K562 (cell line): Measurements from ENCODE around the gene IKZF3. TPM values are rescaled to one million over a fixed set of nuclear protein-coding genes. Genes with fewer than 3 reads are reported as not detected.

Source experiments
- ATAC-seq: fragments of 200-7000 bp; cut with Tn5 transposase; 3 replicates; pipeline ENCODE4 v1.9.1; 2020; ENCODE audit warnings: moderate library complexity
- BruUV-seq: library from RNA; stranded (reverse); fragments of 400-500 nt; replicated peaks from 2 replicates; lab custom pipeline; 2021; lab: Mats Ljungman, UMichigan
- CTCF ChIA-PET: fragments of 300-600 bp; formaldehyde crosslinking; extraction: SDS; loops from one replicate; lab custom pipeline; 2021; ENCODE audit warnings: low intra/inter-chr PET ratio; lab: Yijun Ruan, JAX
- POLR2A ChIA-PET: fragments of 300-600, 350-650 bp; sonication (Branson Sonifier 250); formaldehyde crosslinking; extraction: SDS; loops from one replicate; lab custom pipeline; 2021; ENCODE audit warnings: antibody characterized with exemption, inconsistent platforms; lab: Yijun Ruan, JAX
- DNase-seq, 4 experiments: peaks; one replicate each; pipeline versions ENCODE4 v3.0.0 to v3.0.0-alpha.2; 2011 to 2018; ENCODE audit warnings: low spot score in 3 of 4, mixed read lengths in 3 of 4; ENCODE audit errors: extremely low read depth in 1 of 4
- FAIRE-seq: peaks from 2 replicates; lab custom pipeline; 2011; peaks lifted over from hg19 to GRCh38; lab: Jason Lieb, UNC
- H2AFZ ChIP-seq: 2 replicates; pipeline ENCODE4 v1.6.0; 2011; ENCODE audit warnings: low read depth, low read length, control low read depth, inconsistent platforms
- H3K27ac ChIP-seq: fragments of 200-600 bp; 3 replicates; pipeline ENCODE4 v1.8.0; 2011; ENCODE audit warnings: low read depth, mild to moderate bottlenecking, control low read depth, inconsistent platforms, low read length, moderate library complexity, mixed read lengths; ENCODE audit errors: extremely low read depth
- H3K27me3 ChIP-seq, 2 experiments: fragments of 300-600 bp in 1 of 2; 2 replicates in 1 of 2; 3 replicates in 1 of 2; pipeline versions ENCODE4 v1.6.0 to v1.8.0; 2011; ENCODE audit warnings: inconsistent platforms in 2 of 2, low read length in 2 of 2, mild to moderate bottlenecking in 1 of 2, mixed read lengths in 1 of 2, moderate library complexity in 1 of 2; ENCODE audit not compliant: control insufficient read depth in 2 of 2, insufficient read depth in 2 of 2
- H3K36me3 ChIP-seq: fragments of 300-600 bp; 3 replicates; pipeline ENCODE4 v1.8.0; 2011; ENCODE audit warnings: mild to moderate bottlenecking, low read length, inconsistent platforms; ENCODE audit not compliant: control insufficient read depth, insufficient read depth
- H3K4me1 ChIP-seq, 2 experiments: fragments of 200-600 bp in 1 of 2; replicated peaks in 1 of 2; 2 replicates in 1 of 2; 3 replicates in 1 of 2; pipeline versions ENCODE4 v1.5.1 to v1.8.0; 2011; ENCODE audit warnings: inconsistent platforms in 2 of 2, low read length in 2 of 2, mild to moderate bottlenecking in 1 of 2, mixed read lengths in 1 of 2, moderate library complexity in 1 of 2; ENCODE audit not compliant: control insufficient read depth in 2 of 2, insufficient read depth in 2 of 2
- H3K4me2 ChIP-seq: 2 replicates; pipeline ENCODE4 v1.6.1; 2011; ENCODE audit warnings: low read length, control low read depth, inconsistent platforms, mixed read lengths; ENCODE audit not compliant: insufficient read depth
- H3K4me3 ChIP-seq: fragments of 200-600 bp; sonication (generic), shearing (Covaris generic); 2 replicates; pipeline ENCODE4 v1.5.1; 2016; ENCODE audit warnings: control low read depth, inconsistent platforms
- H3K79me2 ChIP-seq: fragments of 200-600 bp; 3 replicates; pipeline ENCODE4 v1.8.0; 2011; ENCODE audit warnings: low read length, inconsistent platforms; ENCODE audit not compliant: control insufficient read depth, insufficient read depth
- H3K9ac ChIP-seq, 2 experiments: 2 replicates each; pipeline versions ENCODE4 v1.6.0 to v1.6.1; 2011; ENCODE audit warnings: low read depth in 2 of 2, low read length in 2 of 2, control low read depth in 1 of 2, inconsistent platforms in 1 of 2, mild to moderate bottlenecking in 1 of 2, mixed read lengths in 1 of 2; ENCODE audit not compliant: insufficient read depth in 1 of 2
- H3K9me1 ChIP-seq: one replicate; pipeline ENCODE4 v1.6.0; 2011; ENCODE audit warnings: inconsistent platforms, mild to moderate bottlenecking, low read length, moderate library complexity; ENCODE audit not compliant: control insufficient read depth, insufficient read depth
- H3K9me3 ChIP-seq: replicated peaks from 2 replicates; pipeline ENCODE4 v1.5.1; 2011; ENCODE audit warnings: low read depth, low read length, inconsistent platforms; ENCODE audit not compliant: control insufficient read depth, insufficient read depth
- H4K20me1 ChIP-seq: replicated peaks from 2 replicates; pipeline ENCODE4 v1.6.1; 2011; ENCODE audit warnings: low read length, inconsistent platforms, mixed read lengths; ENCODE audit not compliant: control insufficient read depth, insufficient read depth
- EP300 ChIP-seq: IDR thresholded peaks from 2 replicates; pipeline ENCODE4 v1.6.1; 2012; ENCODE audit warnings: low read length, improper control_type of control experiment
- FOXA3 ChIP-seq, 2 experiments: fragments of 450-650 bp in 1 of 2; sonication (generic) in 1 of 2; formaldehyde crosslinking; IDR thresholded peaks in 1 of 2; conservative IDR thresholded peaks in 1 of 2; 2 replicates each; pipeline versions ENCODE4 v1.4.0 to v1.8.0; 2020 to 2022; ENCODE audit warnings: mild to moderate bottlenecking in 2 of 2, missing genetic modification reagents in 1 of 2
- HMG20B ChIP-seq: fragments of 250-450 bp; sonication (Bioruptor Pico); IDR thresholded peaks from 2 replicates; pipeline ENCODE4 v1.5.0; 2021; ENCODE audit warnings: mild to moderate bottlenecking
- HMGN3 ChIP-seq: IDR thresholded peaks from 2 replicates; pipeline ENCODE4 v1.6.1; 2011; ENCODE audit warnings: borderline replicate concordance, low read depth, mild to moderate bottlenecking, mixed read lengths, low read length; ENCODE audit not compliant: insufficient read length; ENCODE audit errors: extremely low read depth
- HNRNPUL1 ChIP-seq: fragments of 200-400 bp; formaldehyde crosslinking; IDR thresholded peaks from 2 replicates; pipeline ENCODE4 v1.6.1; 2017; ENCODE audit warnings: low read length
- POLR3A ChIP-seq: IDR thresholded peaks from 2 replicates; pipeline ENCODE4 v1.6.1; 2011; ENCODE audit warnings: borderline replicate concordance, mild to moderate bottlenecking, moderate library complexity; ENCODE audit not compliant: insufficient read length, insufficient read depth; ENCODE audit errors: extremely low read depth
- SP1 ChIP-seq: sonication (generic); formaldehyde crosslinking; IDR thresholded peaks from 2 replicates; pipeline ENCODE4 v1.8.1; 2022; ENCODE audit warnings: mild to moderate bottlenecking, missing genetic modification reagents
- ZBTB5 ChIP-seq: fragments of 450-650 bp; IDR thresholded peaks from 2 replicates; pipeline ENCODE4 v1.6.1; 2017; ENCODE audit warnings: antibody characterized with exemption
- ZNF316 ChIP-seq: fragments of 450-650 bp; IDR thresholded peaks from 2 replicates; pipeline ENCODE4 v1.6.1; 2016
- ZNF609 ChIP-seq: sonication (generic); formaldehyde crosslinking; IDR thresholded peaks from 2 replicates; pipeline ENCODE4 v1.8.1; 2023; ENCODE audit warnings: missing genetic modification reagents, mild to moderate bottlenecking, borderline replicate concordance
- ZNF696 ChIP-seq: fragments of 250-450 bp; sonication (Bioruptor Pico); conservative IDR thresholded peaks from 2 replicates; pipeline ENCODE4 v1.4.0; 2020; ENCODE audit warnings: mild to moderate bottlenecking, moderate library complexity
- WGBS: fragments of 100-300 bp; shearing (Covaris generic); methylation state at CpG from one replicate; pipeline ENCODE4 v1.1.6; 2016; ENCODE audit warnings: low coverage, mixed read lengths; ENCODE audit not compliant: insufficient coverage; ENCODE audit errors: missing lambda C conversion rate; 5-methylcytosine and 5-hydroxymethylcytosine counted together
- in situ Hi-C: fragments of 300-500 bp; cut with MboI; formaldehyde crosslinking; loops from 4 replicates; pipeline ENCODE4 v1.15.0; 2018; ENCODE audit warnings: inconsistent platforms, mixed read lengths
- intact Hi-C: fragments of 100-400 bp; cut with micrococcal nuclease; formaldehyde crosslinking; loops from 2 replicates; pipeline ENCODE4 v1.14.2; 2022
- polyA plus RNA-seq, 8 experiments: library from polyadenylated mRNA; depleted of rRNA in 4 of 8; stranded (reverse) in 5 of 8; unstranded in 3 of 8; fragments of >200 nt; fragmentation: Nextera tagmentation in 2 of 8; fragmentation: Illumina TruSeq in 1 of 8; extraction: Ambion mirVana in 2 of 8; extraction: Trizol in 1 of 8; gene quantifications; 2 replicates each; pipeline versions ENCODE4 v1.2.1 to v1.2.3, GENCODE V29; 2011 to 2014; ENCODE audit warnings: inconsistent platforms in 1 of 8, missing spikeins in 1 of 8
- total RNA-seq, 7 experiments: library from RNA; depleted of rRNA in 6 of 7; stranded (reverse); fragments of >200 nt in 6 of 7; fragmentation: Illumina TruSeq in 2 of 7; extraction: Trizol in 2 of 7; gene quantifications; 2 replicates each; pipeline versions ENCODE4 v1.2.1 to v1.2.3, GENCODE V29; 2011 to 2021; ENCODE audit warnings: low replicate concordance in 1 of 7
- TF ChIP-seq, protein P1 (sequence below): fragments of 250-450 bp; sonication (Bioruptor Pico); IDR thresholded peaks from 2 replicates; pipeline ENCODE4 v1.8.0; 2021; ENCODE audit warnings: moderate library complexity, mild to moderate bottlenecking, inconsistent platforms
- TF ChIP-seq, protein P2 (sequence below): sonication (generic); formaldehyde crosslinking; IDR thresholded peaks from 2 replicates; pipeline ENCODE4 v1.8.0; 2022; ENCODE audit warnings: mild to moderate bottlenecking, low read depth, missing genetic modification reagents

IKZF3 gene
- total and polyA plus RNA-seq, 9 of the 15 experiments (the other 6 are each of a cell fraction or from before 2014, with no cell fraction given): 0.06 to 1.6 (median 0.62) TPM

DNA sequence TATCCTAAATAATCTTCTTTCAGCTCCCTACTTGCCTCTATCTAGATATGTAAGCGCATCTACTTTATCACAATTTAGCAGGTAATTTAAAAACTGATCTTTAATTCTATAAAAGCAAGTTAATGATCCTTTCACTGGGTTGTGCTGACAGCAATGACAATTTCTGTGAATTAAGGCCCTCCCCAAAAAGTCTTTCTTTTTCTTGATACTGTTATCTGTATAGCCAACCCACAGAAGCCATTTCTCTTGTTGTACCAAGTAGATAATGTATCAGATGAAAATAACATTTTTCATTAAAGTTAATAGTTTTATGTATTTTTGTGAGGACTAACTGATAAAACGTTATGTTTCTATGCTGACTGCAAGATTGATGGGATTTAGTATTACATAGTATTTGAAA, 7.7 kb upstream of the IKZF3 start:
- no peak for FAIRE-seq
- no peak for TF ChIP-seq SP1 (CRISPR knock-in tag)
- TF ChIP-seq POLR3A: no peak
- TF ChIP-seq, protein P1, sequence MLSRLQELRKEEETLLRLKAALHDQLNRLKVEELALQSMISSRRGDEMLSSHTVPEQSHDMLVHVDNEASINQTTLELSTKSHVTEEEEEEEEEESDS (CRISPR knock-in tag): no peak
- TF ChIP-seq ZNF696 (CRISPR knock-in tag): no peak
- no peak for TF ChIP-seq HMG20B (CRISPR knock-in tag)
- TF ChIP-seq ZBTB5: no peak
- no peak for TF ChIP-seq ZNF316
- no peak for TF ChIP-seq EP300
- TF ChIP-seq, protein P2, sequence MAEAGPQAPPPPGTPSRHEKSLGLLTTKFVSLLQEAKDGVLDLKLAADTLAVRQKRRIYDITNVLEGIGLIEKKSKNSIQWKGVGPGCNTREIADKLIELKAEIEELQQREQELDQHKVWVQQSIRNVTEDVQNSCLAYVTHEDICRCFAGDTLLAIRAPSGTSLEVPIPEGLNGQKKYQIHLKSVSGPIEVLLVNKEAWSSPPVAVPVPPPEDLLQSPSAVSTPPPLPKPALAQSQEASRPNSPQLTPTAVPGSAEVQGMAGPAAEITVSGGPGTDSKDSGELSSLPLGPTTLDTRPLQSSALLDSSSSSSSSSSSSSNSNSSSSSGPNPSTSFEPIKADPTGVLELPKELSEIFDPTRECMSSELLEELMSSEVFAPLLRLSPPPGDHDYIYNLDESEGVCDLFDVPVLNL (CRISPR knock-in tag): no peak
- no peak for TF ChIP-seq FOXA3 (CRISPR knock-in tag; conservative IDR thresholded peaks at IDR 0.05 in 1 of 2, IDR thresholded peaks at IDR 0.05 in 1 of 2)
- no peak for TF ChIP-seq HMGN3
- TF ChIP-seq ZNF609: no peak
- no peak for TF ChIP-seq HNRNPUL1

More for the DNA sequence above, 7.7 kb upstream of the IKZF3 start:
- Histone ChIP-seq H3K36me3 (no peaks in the 10 kb centered on the region), H3K4me2 (no peak overlapping the region), H3K9me1 (no peaks in the 10 kb centered on the region), H4K20me1 (no peaks in the 10 kb centered on the region), H3K4me1 (peaks cover 0 to 6% of the 10 kb centered on the region in 2 experiments; a peak in 1 of 5 replicates), H3K4me3 (no peak overlapping the region), H3K79me2 (no peaks in the 10 kb centered on the region), H3K9ac (no peak overlapping the region), H3K27me3 (peaks cover 2 to 18% of the 10 kb centered on the region in 2 experiments; a peak in 4 of 5 replicates), H2AFZ (no peak overlapping the region), H3K9me3 (no peaks in the 10 kb centered on the region), H3K27ac (no peak overlapping the region)
- intact Hi-C loops: no loop called here
- in situ Hi-C loops: no loop called here
- BruUV-seq: no TSS peak
- DNase-seq: no peak
- ChIA-PET POLR2A (no interaction called here), CTCF (no interaction called here)
- 4% methylated on average over 2 of the region's 2 CpGs for WGBS
- ATAC-seq: no peak
